NCI-H82 treated with DMSO at 0.1 percent for 48 hours (cell line): ENCODE measurements around the gene RXRA.

Experiments used
- DNase-seq: peaks from one replicate; lab custom pipeline; 2025; ENCODE audit not compliant: unreplicated experiment; lab: John Stamatoyannopoulos, UW

RXRA gene

GRCh38 chr9:134412298-134412711 is 86.0 kb downstream of the RXRA start:
- no peak for DNase-seq

- no peak for DNase-seq
Observed at GRCh38 chr9:134413112-134413715, 87.0 kb downstream of the RXRA start.

GRCh38 chr9:134413890-134414623 is 87.8 kb downstream of the RXRA start:
- no peak for DNase-seq

- DNase-seq = no peak
Observed at GRCh38 chr9:134414900-134415425, 88.7 kb downstream of the RXRA start.

GRCh38 chr9:134416385-134417015 is 90.2 kb downstream of the RXRA start:
- no peak for DNase-seq

- no peak for DNase-seq
Observed at GRCh38 chr9:134418354-134418753, 92.1 kb downstream of the RXRA start.

GRCh38 chr9:134419000-134419683 is 92.9 kb downstream of the RXRA start:
- DNase-seq = no peak

- DNase-seq = no peak
Observed at GRCh38 chr9:134419684-134420076, 93.4 kb downstream of the RXRA start.

- no peak for DNase-seq
Observed at GRCh38 chr9:134420281-134420845, 94.1 kb downstream of the RXRA start.

- DNase-seq = no peak
Observed at GRCh38 chr9:134420974-134421432, 94.7 kb downstream of the RXRA start.

GRCh38 chr9:134421888-134422287 is 95.6 kb downstream of the RXRA start:
- no peak for DNase-seq

- no peak for DNase-seq
Observed at GRCh38 chr9:134422301-134423090, 96.2 kb downstream of the RXRA start.

- DNase-seq = no peak
Observed at GRCh38 chr9:134423166-134423565, 96.9 kb downstream of the RXRA start.

- DNase-seq = no peak
Observed at GRCh38 chr9:134423749-134424148, 97.5 kb downstream of the RXRA start.

- DNase-seq = no peak
Observed at GRCh38 chr9:134424818-134425217, 98.6 kb downstream of the RXRA start.

- DNase-seq = no peak
Observed at GRCh38 chr9:134425401-134425800, 99.1 kb downstream of the RXRA start.

GRCh38 chr9:134425812-134426211 is 99.6 kb downstream of the RXRA start:
- DNase-seq = no peak

GRCh38 chr9:134426436-134426835 is 100.2 kb downstream of the RXRA start:
- no peak for DNase-seq

GRCh38 chr9:134427153-134427782 is 101.0 kb downstream of the RXRA start:
- no peak for DNase-seq

- DNase-seq = no peak
Observed at GRCh38 chr9:134428559-134428958, 102.3 kb downstream of the RXRA start.
